ENCODE results near the gene HECW1.
"Not testable (repeated sequence)": the region's sequence is repeated elsewhere in the genome, so short reads cannot be mapped to it uniquely, and the experiment has no call there.

Gene HECW1

GRCh38 chr7:43217055-43217454, 104.6 kb downstream of the HECW1 start:
- Mint-ChIP-seq H3K36me3 (ENCODE audit: low read depth) (no peaks in the 10 kb centered on the region), H3K4me1 (ENCODE audit: low read depth) (no peaks in the 10 kb centered on the region), H3K9me3 (no peaks in the 10 kb centered on the region), H3K27me3 (peaks cover 4% of the 10 kb centered on the region), H3K27ac (no peak overlapping the region), H3K4me3 (no peak overlapping the region)
- intact Hi-C loops (cut with micrococcal nuclease) = no loop called here

GRCh38 chr7:43218901-43219300, 106.5 kb downstream of the HECW1 start:
- intact Hi-C loops (cut with micrococcal nuclease); H3K4me1 Mint-ChIP-seq (ENCODE audit: low read depth); H3K4me3 Mint-ChIP-seq; H3K9me3 Mint-ChIP-seq; H3K36me3 Mint-ChIP-seq (ENCODE audit: low read depth); H3K27ac Mint-ChIP-seq; H3K27me3 Mint-ChIP-seq: not testable (repeated sequence)

- peaks cover 4% of the 10 kb centered on the region for H3K27me3 Mint-ChIP-seq
These were observed 107.8 kb downstream of the HECW1 start for GRCh38 chr7:43220250-43220649.

GRCh38 chr7:43220742-43221141, 108.3 kb downstream of the HECW1 start:
- Mint-ChIP-seq H3K9me3 (no peaks in the 10 kb centered on the region), H3K4me1 (ENCODE audit: low read depth) (no peaks in the 10 kb centered on the region), H3K27me3 (peaks cover 4% of the 10 kb centered on the region), H3K36me3 (ENCODE audit: low read depth) (no peaks in the 10 kb centered on the region), H3K4me3 (no peak overlapping the region), H3K27ac (no peak overlapping the region)
- intact Hi-C loops (cut with micrococcal nuclease) = no loop called here

More at GRCh38 chr7:43220250-43220649, 107.8 kb downstream of the HECW1 start:
- no peak overlapping the region for H3K27ac Mint-ChIP-seq
- no peaks in the 10 kb centered on the region for H3K9me3 Mint-ChIP-seq
- H3K4me1 Mint-ChIP-seq (ENCODE audit: low read depth) = no peaks in the 10 kb centered on the region
- H3K4me3 Mint-ChIP-seq = no peak overlapping the region
- H3K36me3 Mint-ChIP-seq (ENCODE audit: low read depth) = no peaks in the 10 kb centered on the region
- intact Hi-C loops (cut with micrococcal nuclease) = no loop called here

GRCh38 chr7:43229801-43230200, 117.4 kb downstream of the HECW1 start:
- no peak overlapping the region for H3K27ac Mint-ChIP-seq
- no peaks in the 10 kb centered on the region for H3K4me1 Mint-ChIP-seq (ENCODE audit: low read depth)
- H3K36me3 Mint-ChIP-seq (ENCODE audit: low read depth) = no peaks in the 10 kb centered on the region
- H3K27me3 Mint-ChIP-seq = peaks cover 11% of the 10 kb centered on the region
- intact Hi-C loops (cut with micrococcal nuclease) = no loop called here
- H3K4me3 Mint-ChIP-seq = no peak overlapping the region
- no peaks in the 10 kb centered on the region for H3K9me3 Mint-ChIP-seq

GRCh38 chr7:43232366-43232765, 119.9 kb downstream of the HECW1 start:
- H3K4me3 Mint-ChIP-seq = no peak overlapping the region
- H3K9me3 Mint-ChIP-seq = no peaks in the 10 kb centered on the region
- no peak overlapping the region for H3K27ac Mint-ChIP-seq
- peaks cover 11% of the 10 kb centered on the region for H3K27me3 Mint-ChIP-seq
- no peaks in the 10 kb centered on the region for H3K4me1 Mint-ChIP-seq (ENCODE audit: low read depth)
- no peaks in the 10 kb centered on the region for H3K36me3 Mint-ChIP-seq (ENCODE audit: low read depth)
- intact Hi-C loops (cut with micrococcal nuclease) = no loop called here

- H3K36me3 Mint-ChIP-seq (ENCODE audit: low read depth) = no peaks in the 10 kb centered on the region
- H3K9me3 Mint-ChIP-seq = no peaks in the 10 kb centered on the region
- no peak overlapping the region for H3K4me3 Mint-ChIP-seq
- H3K27ac Mint-ChIP-seq = no peak overlapping the region
- intact Hi-C loops (cut with micrococcal nuclease) = no loop called here
- no peaks in the 10 kb centered on the region for H3K4me1 Mint-ChIP-seq (ENCODE audit: low read depth)
- H3K27me3 Mint-ChIP-seq = peaks cover 9% of the 10 kb centered on the region
These were observed 121.6 kb downstream of the HECW1 start for GRCh38 chr7:43234073-43234472.

GRCh38 chr7:43234968-43235367, 122.5 kb downstream of the HECW1 start:
- intact Hi-C loops (cut with micrococcal nuclease) = no loop called here

GRCh38 chr7:43240565-43240964, 128.1 kb downstream of the HECW1 start:
- no peak overlapping the region for H3K27ac Mint-ChIP-seq
- H3K4me1 Mint-ChIP-seq (ENCODE audit: low read depth) = no peaks in the 10 kb centered on the region
- H3K27me3 Mint-ChIP-seq = no peaks in the 10 kb centered on the region
- no peaks in the 10 kb centered on the region for H3K36me3 Mint-ChIP-seq (ENCODE audit: low read depth)
- intact Hi-C loops (cut with micrococcal nuclease) = no loop called here
- H3K4me3 Mint-ChIP-seq = no peak overlapping the region
- H3K9me3 Mint-ChIP-seq = no peaks in the 10 kb centered on the region

More at GRCh38 chr7:43234968-43235367, 122.5 kb downstream of the HECW1 start:
- no peaks in the 10 kb centered on the region for H3K4me1 Mint-ChIP-seq (ENCODE audit: low read depth)
- no peak overlapping the region for H3K27ac Mint-ChIP-seq
- no peaks in the 10 kb centered on the region for H3K36me3 Mint-ChIP-seq (ENCODE audit: low read depth)
- H3K9me3 Mint-ChIP-seq = no peaks in the 10 kb centered on the region
- H3K4me3 Mint-ChIP-seq = no peak overlapping the region
- H3K27me3 Mint-ChIP-seq = peaks cover 6% of the 10 kb centered on the region

- no peak overlapping the region for H3K27ac Mint-ChIP-seq
- H3K9me3 Mint-ChIP-seq = no peaks in the 10 kb centered on the region
- no peak overlapping the region for H3K4me3 Mint-ChIP-seq
- H3K36me3 Mint-ChIP-seq (ENCODE audit: low read depth) = no peaks in the 10 kb centered on the region
- peaks cover 2% of the 10 kb centered on the region for H3K27me3 Mint-ChIP-seq
- no peaks in the 10 kb centered on the region for H3K4me1 Mint-ChIP-seq (ENCODE audit: low read depth)
- intact Hi-C loops (cut with micrococcal nuclease) = no loop called here
These were observed 130.3 kb downstream of the HECW1 start for GRCh38 chr7:43242628-43243255.

GRCh38 chr7:43244232-43244631, 131.8 kb downstream of the HECW1 start:
- intact Hi-C loops (cut with micrococcal nuclease) = no loop called here
- H3K36me3 Mint-ChIP-seq (ENCODE audit: low read depth) = no peaks in the 10 kb centered on the region
- H3K27me3 Mint-ChIP-seq = peaks cover 3% of the 10 kb centered on the region
- H3K4me1 Mint-ChIP-seq (ENCODE audit: low read depth) = no peaks in the 10 kb centered on the region
- no peak overlapping the region for H3K4me3 Mint-ChIP-seq
- H3K27ac Mint-ChIP-seq = no peak overlapping the region
- no peaks in the 10 kb centered on the region for H3K9me3 Mint-ChIP-seq

GRCh38 chr7:43244784-43245183, 132.3 kb downstream of the HECW1 start:
- Mint-ChIP-seq H3K9me3 (no peaks in the 10 kb centered on the region), H3K4me3 (no peak overlapping the region), H3K4me1 (ENCODE audit: low read depth) (no peaks in the 10 kb centered on the region), H3K27me3 (peaks cover 3% of the 10 kb centered on the region), H3K27ac (no peak overlapping the region), H3K36me3 (ENCODE audit: low read depth) (no peaks in the 10 kb centered on the region)
- intact Hi-C loops (cut with micrococcal nuclease) = no loop called here

GRCh38 chr7:43247757-43248156, 135.3 kb downstream of the HECW1 start:
- H3K27ac Mint-ChIP-seq = no peak overlapping the region
- H3K4me3 Mint-ChIP-seq = no peak overlapping the region
- H3K27me3 Mint-ChIP-seq = peaks cover 4% of the 10 kb centered on the region
- H3K9me3 Mint-ChIP-seq = no peaks in the 10 kb centered on the region
- no peaks in the 10 kb centered on the region for H3K4me1 Mint-ChIP-seq (ENCODE audit: low read depth)
- intact Hi-C loops (cut with micrococcal nuclease) = no loop called here
- no peaks in the 10 kb centered on the region for H3K36me3 Mint-ChIP-seq (ENCODE audit: low read depth)

GRCh38 chr7:43248553-43248952, 136.1 kb downstream of the HECW1 start:
- Mint-ChIP-seq H3K27me3 (peaks cover 6% of the 10 kb centered on the region), H3K27ac (no peak overlapping the region), H3K4me1 (ENCODE audit: low read depth) (no peaks in the 10 kb centered on the region), H3K36me3 (ENCODE audit: low read depth) (peaks cover 7% of the 10 kb centered on the region), H3K4me3 (no peak overlapping the region), H3K9me3 (no peaks in the 10 kb centered on the region)
- intact Hi-C loops (cut with micrococcal nuclease) = no loop called here

Measured in dendritic cell treated with granulocyte-macrophage colony-stimulating factor and Interleukin-4, amounts not matched to agents 40 ng/mL and 50 ng/mL, for 4 days (primary cell).